HCT116 (cell line): ENCODE data around the gene RBBP8. TPM values are rescaled to one million over a fixed set of nuclear protein-coding genes. Genes with fewer than 3 reads are reported as not detected.

ENCODE experiments used
- ATAC-seq: fragments of 200-7000 bp; cut with Tn5 transposase; 2 replicates; pipeline ENCODE4 v1.9.1; 2020; ENCODE audit warnings: mild to moderate bottlenecking, moderate library complexity
- BruUV-seq: library from RNA; stranded (reverse); fragments of 400-500 nt; replicated peaks from 2 replicates; lab custom pipeline; 2021; lab: Mats Ljungman, UMichigan
- CTCF ChIA-PET: fragments of 300-600 bp; sonication (Branson Sonifier 250); formaldehyde crosslinking; loops from one replicate; lab custom pipeline; 2021; ENCODE audit warnings: antibody characterized with exemption; lab: Charles Lee
- POLR2A ChIA-PET: fragments of 300-600, 350-600 bp; sonication (Branson Sonifier 250); formaldehyde crosslinking; loops from one replicate; lab custom pipeline; 2021; ENCODE audit warnings: antibody characterized with exemption; lab: Charles Lee
- RAD21 ChIA-PET, 2 experiments: fragments of 300-600 bp; sonication (Branson Sonifier 250); formaldehyde crosslinking; loops; one replicate each; lab custom pipeline; 2023; ENCODE audit warnings: low total read pairs in 2 of 2; ENCODE audit not compliant: uncharacterized antibody in 2 of 2, unreplicated experiment in 2 of 2, low non-redundant PET in 1 of 2; lab: Charles Lee
- DNase-seq: peaks from one replicate; pipeline ENCODE4 v3.0.0-alpha.2; 2010; ENCODE audit warnings: low read depth, low spot score
- H2AFZ ChIP-seq: fragments of 200-600 bp; shearing (Covaris generic), sonication (generic); 2 replicates; pipeline ENCODE4 v1.6.1; 2017; ENCODE audit warnings: low read depth, mixed run types, mixed read lengths, antibody characterized with exemption, low read length; ENCODE audit not compliant: poor library complexity, severe bottlenecking
- H3K27ac ChIP-seq: 2 replicates; pipeline ENCODE4 v1.5.1; 2012; ENCODE audit warnings: low read depth, low read length
- H3K27me3 ChIP-seq: fragments of 200-600 bp; sonication (generic); 2 replicates; pipeline ENCODE4 v1.6.1; 2016; ENCODE audit warnings: mixed run types, low read length, mixed read lengths; ENCODE audit not compliant: insufficient read depth
- H3K36me3 ChIP-seq, 2 experiments: fragments of 200-500 bp in 1 of 2; fragments of 200-600 bp in 1 of 2; sonication (Bioruptor generic) in 1 of 2; sonication (generic) in 1 of 2; 2 replicates each; pipeline versions ENCODE4 v1.5.1 to v1.6.1; 2014 to 2016; ENCODE audit warnings: low read length in 2 of 2, inconsistent platforms in 1 of 2, mixed read lengths in 1 of 2, mixed run types in 1 of 2; ENCODE audit not compliant: insufficient read depth in 2 of 2, control insufficient read depth in 1 of 2
- H3K4me1 ChIP-seq, 2 experiments: fragments of 200-600 bp in 1 of 2; sonication (generic) in 1 of 2; 2 replicates each; pipeline versions ENCODE4 v1.5.1 to v1.6.1; 2012 to 2017; ENCODE audit warnings: low read length in 2 of 2, inconsistent platforms in 1 of 2, mild to moderate bottlenecking in 1 of 2, mixed read lengths in 1 of 2, mixed run types in 1 of 2, moderate library complexity in 1 of 2; ENCODE audit not compliant: insufficient read depth in 2 of 2, control insufficient read depth in 1 of 2
- H3K4me2 ChIP-seq: fragments of 200-600 bp; sonication (generic); 2 replicates; pipeline ENCODE4 v1.6.1; 2017; ENCODE audit warnings: mixed run types, low read length, mixed read lengths
- H3K4me3 ChIP-seq, 2 experiments: fragments of 200-600 bp in 1 of 2; sonication (generic) in 1 of 2; replicated peaks in 1 of 2; 2 replicates each; pipeline ENCODE4 v1.5.1; 2011 to 2016; ENCODE audit warnings: low read length in 2 of 2, control low read depth in 1 of 2, low read depth in 1 of 2, mild to moderate bottlenecking in 1 of 2, mixed read lengths in 1 of 2, mixed run types in 1 of 2
- H3K79me2 ChIP-seq: fragments of 200-600 bp; sonication (generic); 2 replicates; pipeline ENCODE4 v1.6.1; 2017; ENCODE audit warnings: mild to moderate bottlenecking, mixed run types, low read length, moderate library complexity, mixed read lengths; ENCODE audit not compliant: insufficient read depth
- H3K9ac ChIP-seq: fragments of 200-600 bp; sonication (generic); 2 replicates; pipeline ENCODE4 v1.6.1; 2016; ENCODE audit warnings: low read length, mixed read lengths
- H3K9me2 ChIP-seq: fragments of 200-600 bp; sonication (generic), shearing (Covaris generic); 2 replicates; pipeline ENCODE4 v1.6.1; 2017; ENCODE audit warnings: mixed run types, mild to moderate bottlenecking, moderate library complexity; ENCODE audit not compliant: insufficient read depth
- H3K9me3 ChIP-seq, 2 experiments: fragments of 200-500 bp in 1 of 2; fragments of 200-600 bp in 1 of 2; sonication (Bioruptor generic) in 1 of 2; sonication (generic) in 1 of 2; 2 replicates each; pipeline ENCODE4 v1.6.1; 2014 to 2017; ENCODE audit warnings: low read length in 2 of 2, mixed read lengths in 2 of 2, inconsistent platforms in 1 of 2, low read depth in 1 of 2, mild to moderate bottlenecking in 1 of 2, mixed run types in 1 of 2, moderate library complexity in 1 of 2; ENCODE audit not compliant: control insufficient read depth in 1 of 2, insufficient read depth in 1 of 2
- H4K20me1 ChIP-seq: fragments of 200-600 bp; sonication (generic), shearing (Covaris generic); 2 replicates; pipeline ENCODE4 v1.6.1; 2017; ENCODE audit warnings: mixed run types, mild to moderate bottlenecking, moderate library complexity; ENCODE audit not compliant: insufficient read depth
- CEBPB ChIP-seq: IDR thresholded peaks from 2 replicates; pipeline ENCODE4 v1.6.1; 2012; ENCODE audit warnings: low read depth
- EGR1 ChIP-seq: IDR thresholded peaks from 2 replicates; pipeline ENCODE4 v1.6.1; 2012; ENCODE audit warnings: low read depth
- ELF1 ChIP-seq: IDR thresholded peaks from 2 replicates; pipeline ENCODE4 v1.6.1; 2012; ENCODE audit warnings: low read depth, borderline replicate concordance
- EZH2 ChIP-seq: fragments of 200-600 bp; sonication (generic); IDR thresholded peaks from 2 replicates; pipeline ENCODE4 v1.6.1; 2017; ENCODE audit warnings: antibody characterized with exemption, mixed run types
- FOSL1 ChIP-seq: IDR thresholded peaks from 2 replicates; pipeline ENCODE4 v1.6.1; 2012; ENCODE audit warnings: low read depth
- POLR2AphosphoS5 ChIP-seq: IDR thresholded peaks from 2 replicates; pipeline ENCODE4 v1.6.1; 2011; ENCODE audit warnings: mild to moderate bottlenecking, low read depth, low read length, moderate library complexity
- RAD21 ChIP-seq: IDR thresholded peaks from 2 replicates; pipeline ENCODE4 v1.6.1; 2012; ENCODE audit warnings: low read depth, mild to moderate bottlenecking
- SIN3A ChIP-seq: IDR thresholded peaks from 2 replicates; pipeline ENCODE4 v1.6.1; 2012; ENCODE audit warnings: low read depth
- SP1 ChIP-seq: IDR thresholded peaks from 2 replicates; pipeline ENCODE4 v1.6.1; 2012; ENCODE audit warnings: low read depth
- SRF ChIP-seq: IDR thresholded peaks from 2 replicates; pipeline ENCODE4 v1.6.1; 2012; ENCODE audit warnings: low read depth
- TCF7L2 ChIP-seq: IDR thresholded peaks from 2 replicates; pipeline ENCODE4 v1.7.0; 2011; ENCODE audit warnings: borderline replicate concordance, inconsistent platforms; ENCODE audit not compliant: insufficient read depth, insufficient read length; ENCODE audit errors: extremely low read depth
- YY1 ChIP-seq: IDR thresholded peaks from 2 replicates; pipeline ENCODE4 v1.6.1; 2011; ENCODE audit warnings: low read length, low read depth, moderate library complexity, mild to moderate bottlenecking; ENCODE audit not compliant: insufficient replicate concordance; ENCODE audit errors: extremely low read depth
- ZFX ChIP-seq: fragments of 450-650 bp; IDR thresholded peaks from 2 replicates; pipeline ENCODE4 v1.6.1; 2017
- ZNF274 ChIP-seq: fragments of 200-500 bp; sonication (Bioruptor generic); IDR thresholded peaks from 2 replicates; pipeline ENCODE4 v1.6.1; 2014; ENCODE audit warnings: mild to moderate bottlenecking, low read depth, low read length, inconsistent platforms
- intact Hi-C: fragments of 100-400 bp; cut with micrococcal nuclease; formaldehyde crosslinking; loops from 2 replicates; pipeline ENCODE4 v1.10.0; 2022
- total RNA-seq: library from RNA; stranded (reverse); gene quantifications from one replicate; pipeline ENCODE4 v1.2.1, GENCODE V29; 2021; ENCODE audit not compliant: unreplicated experiment
- TF ChIP-seq, protein P1 (sequence below): IDR thresholded peaks from 2 replicates; pipeline ENCODE4 v1.6.1; 2012
- TF ChIP-seq, protein P2 (sequence below): IDR thresholded peaks from 2 replicates; pipeline ENCODE4 v1.6.1; 2012; ENCODE audit warnings: low read depth
- TF ChIP-seq, protein P3 (sequence below): IDR thresholded peaks from 2 replicates; pipeline ENCODE4 v1.6.1; 2011; ENCODE audit warnings: mild to moderate bottlenecking, low read length, moderate library complexity; ENCODE audit not compliant: insufficient replicate concordance; ENCODE audit errors: extremely low read depth

Gene RBBP8
- total RNA-seq, 1 experiment from 2014 or later = 66.6 TPM

DNA sequence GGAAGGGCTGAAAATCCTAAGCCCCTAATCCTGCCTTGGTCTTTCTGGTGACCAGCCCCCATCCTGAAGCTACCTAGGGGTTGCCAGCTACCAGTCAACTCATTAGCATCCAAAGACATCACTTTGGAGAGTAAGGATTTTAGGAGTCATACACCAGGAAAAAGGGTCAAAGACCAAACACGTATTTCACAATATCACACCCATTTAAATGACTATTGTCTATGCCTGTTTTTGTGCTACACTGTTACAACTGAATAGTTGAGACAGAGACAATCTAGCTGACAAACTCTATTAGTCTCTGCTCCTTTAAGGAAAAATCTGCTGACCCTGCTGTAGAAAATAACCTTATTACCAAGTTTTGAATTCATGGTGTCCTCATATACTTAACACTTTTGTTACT is 21.0 kb upstream of the RBBP8 start:
- intact Hi-C loops = no loop called here
- CTCF ChIA-PET = no interaction called here
- H2AFZ ChIP-seq = no peak overlapping the region

More for the DNA sequence above, 21.0 kb upstream of the RBBP8 start:
- ATAC-seq = no peak
- no peaks in the 10 kb centered on the region for H3K79me2 ChIP-seq
- no peaks in the 10 kb centered on the region for H3K9me3 ChIP-seq
- DNase-seq = no peak
- no peak overlapping the region for H3K27ac ChIP-seq
- RAD21 ChIA-PET = no interaction called here
- POLR2A ChIA-PET = no interaction called here
- H3K4me3 ChIP-seq = no peak overlapping the region
- peaks cover 26 to 31% of the 10 kb centered on the region in 2 experiments for H3K4me1 ChIP-seq
- H3K36me3 ChIP-seq = no peaks in the 10 kb centered on the region
- H4K20me1 ChIP-seq = no peaks in the 10 kb centered on the region
- no peaks in the 10 kb centered on the region for H3K9me2 ChIP-seq
- BruUV-seq = no TSS peak
- TF ChIP-seq, protein P1, sequence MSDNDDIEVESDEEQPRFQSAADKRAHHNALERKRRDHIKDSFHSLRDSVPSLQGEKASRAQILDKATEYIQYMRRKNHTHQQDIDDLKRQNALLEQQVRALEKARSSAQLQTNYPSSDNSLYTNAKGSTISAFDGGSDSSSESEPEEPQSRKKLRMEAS = no peak
- no peak for TF ChIP-seq ELF1
- no peak for TF ChIP-seq FOSL1
- TF ChIP-seq, protein P2, sequence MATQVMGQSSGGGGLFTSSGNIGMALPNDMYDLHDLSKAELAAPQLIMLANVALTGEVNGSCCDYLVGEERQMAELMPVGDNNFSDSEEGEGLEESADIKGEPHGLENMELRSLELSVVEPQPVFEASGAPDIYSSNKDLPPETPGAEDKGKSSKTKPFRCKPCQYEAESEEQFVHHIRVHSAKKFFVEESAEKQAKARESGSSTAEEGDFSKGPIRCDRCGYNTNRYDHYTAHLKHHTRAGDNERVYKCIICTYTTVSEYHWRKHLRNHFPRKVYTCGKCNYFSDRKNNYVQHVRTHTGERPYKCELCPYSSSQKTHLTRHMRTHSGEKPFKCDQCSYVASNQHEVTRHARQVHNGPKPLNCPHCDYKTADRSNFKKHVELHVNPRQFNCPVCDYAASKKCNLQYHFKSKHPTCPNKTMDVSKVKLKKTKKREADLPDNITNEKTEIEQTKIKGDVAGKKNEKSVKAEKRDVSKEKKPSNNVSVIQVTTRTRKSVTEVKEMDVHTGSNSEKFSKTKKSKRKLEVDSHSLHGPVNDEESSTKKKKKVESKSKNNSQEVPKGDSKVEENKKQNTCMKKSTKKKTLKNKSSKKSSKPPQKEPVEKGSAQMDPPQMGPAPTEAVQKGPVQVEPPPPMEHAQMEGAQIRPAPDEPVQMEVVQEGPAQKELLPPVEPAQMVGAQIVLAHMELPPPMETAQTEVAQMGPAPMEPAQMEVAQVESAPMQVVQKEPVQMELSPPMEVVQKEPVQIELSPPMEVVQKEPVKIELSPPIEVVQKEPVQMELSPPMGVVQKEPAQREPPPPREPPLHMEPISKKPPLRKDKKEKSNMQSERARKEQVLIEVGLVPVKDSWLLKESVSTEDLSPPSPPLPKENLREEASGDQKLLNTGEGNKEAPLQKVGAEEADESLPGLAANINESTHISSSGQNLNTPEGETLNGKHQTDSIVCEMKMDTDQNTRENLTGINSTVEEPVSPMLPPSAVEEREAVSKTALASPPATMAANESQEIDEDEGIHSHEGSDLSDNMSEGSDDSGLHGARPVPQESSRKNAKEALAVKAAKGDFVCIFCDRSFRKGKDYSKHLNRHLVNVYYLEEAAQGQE = no peak
- no peak for TF ChIP-seq ZFX
- TF ChIP-seq RAD21 = no peak
- TF ChIP-seq EGR1 = no peak
- no peak for TF ChIP-seq POLR2AphosphoS5
- TF ChIP-seq TCF7L2 = no peak
- no peak for TF ChIP-seq SP1
- no peak for TF ChIP-seq CEBPB
- TF ChIP-seq EZH2 = no peak
- TF ChIP-seq, protein P3, sequence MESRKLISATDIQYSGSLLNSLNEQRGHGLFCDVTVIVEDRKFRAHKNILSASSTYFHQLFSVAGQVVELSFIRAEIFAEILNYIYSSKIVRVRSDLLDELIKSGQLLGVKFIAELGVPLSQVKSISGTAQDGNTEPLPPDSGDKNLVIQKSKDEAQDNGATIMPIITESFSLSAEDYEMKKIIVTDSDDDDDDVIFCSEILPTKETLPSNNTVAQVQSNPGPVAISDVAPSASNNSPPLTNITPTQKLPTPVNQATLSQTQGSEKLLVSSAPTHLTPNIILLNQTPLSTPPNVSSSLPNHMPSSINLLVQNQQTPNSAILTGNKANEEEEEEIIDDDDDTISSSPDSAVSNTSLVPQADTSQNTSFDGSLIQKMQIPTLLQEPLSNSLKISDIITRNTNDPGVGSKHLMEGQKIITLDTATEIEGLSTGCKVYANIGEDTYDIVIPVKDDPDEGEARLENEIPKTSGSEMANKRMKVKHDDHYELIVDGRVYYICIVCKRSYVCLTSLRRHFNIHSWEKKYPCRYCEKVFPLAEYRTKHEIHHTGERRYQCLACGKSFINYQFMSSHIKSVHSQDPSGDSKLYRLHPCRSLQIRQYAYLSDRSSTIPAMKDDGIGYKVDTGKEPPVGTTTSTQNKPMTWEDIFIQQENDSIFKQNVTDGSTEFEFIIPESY = no peak
- no peak for TF ChIP-seq ZNF274
- TF ChIP-seq SRF = no peak
- no peak for TF ChIP-seq YY1
- no peak for TF ChIP-seq SIN3A
- no peak overlapping the region for H3K4me2 ChIP-seq
- no peak overlapping the region for H3K9ac ChIP-seq
- H3K27me3 ChIP-seq = no peaks in the 10 kb centered on the region
